Left renal cortex interstitium (tissue), 4 donors: ENCODE measurements around the gene RABL2A. TPM values are rescaled to one million over a fixed set of nuclear protein-coding genes. Genes with fewer than 3 reads are reported as not detected.
"Not testable (repeated sequence)": the region's sequence is repeated elsewhere in the genome, so short reads cannot be mapped to it uniquely, and the experiment has no call there.

ENCODE experiments used
- DNase-seq, 4 donors: peaks; one replicate each; pipeline ENCODE4 v3.0.0-alpha.2; 2013; ENCODE audit warnings: low read depth in 4 of 4, low spot score in 2 of 4, missing footprints in 1 of 4
- polyA plus RNA-seq, 4 donors: library from polyadenylated mRNA; unstranded; fragments of 120-200 nt; gene quantifications; one replicate each; pipeline ENCODE4 v1.2.1, GENCODE V29; 2013; ENCODE audit not compliant: insufficient read length in 4 of 4

RABL2A gene
- polyA plus RNA-seq, 4 donors, result 27.0 to 83.1 (median 51.9) TPM

GRCh38 chr2:113604661-113605060 lies 22.4 kb upstream of the RABL2A start:
- not testable (repeated sequence) for DNase-seq

- DNase-seq, result not testable (repeated sequence)
These were observed 21.0 kb upstream of the RABL2A start for GRCh38 chr2:113606036-113606435.

GRCh38 chr2:113609822-113610221 lies 17.2 kb upstream of the RABL2A start:
- not testable (repeated sequence) for DNase-seq

- DNase-seq, result not testable (repeated sequence)
These were observed 6.1 kb upstream of the RABL2A start for GRCh38 chr2:113621002-113621401.

GRCh38 chr2:113625906-113626305 lies 1.2 kb upstream of the RABL2A start:
- not testable (repeated sequence) for DNase-seq

GRCh38 chr2:113632849-113633345 lies 5.8 kb downstream of the RABL2A start:
- DNase-seq, result not testable (repeated sequence)

GRCh38 chr2:113635358-113635757 lies 8.3 kb downstream of the RABL2A start:
- not testable (repeated sequence) for DNase-seq

GRCh38 chr2:113636226-113636625 lies 9.2 kb downstream of the RABL2A start:
- DNase-seq, result not testable (repeated sequence)

- peak in 1 of 4 donors; percentile 3 for DNase-seq
These were observed 11.0 kb downstream of the RABL2A start for GRCh38 chr2:113638084-113638483.

GRCh38 chr2:113646217-113646616 lies 19.2 kb downstream of the RABL2A start:
- DNase-seq, result not testable (repeated sequence)

- not testable (repeated sequence) for DNase-seq
These were observed 24.1 kb downstream of the RABL2A start for GRCh38 chr2:113650834-113651815.

- not testable (repeated sequence) for DNase-seq
These were observed 25.5 kb downstream of the RABL2A start for GRCh38 chr2:113652599-113652998.

- DNase-seq, result not testable (repeated sequence)
These were observed 29.1 kb downstream of the RABL2A start for GRCh38 chr2:113656031-113656624.

- DNase-seq, result not testable (repeated sequence)
These were observed 30.7 kb downstream of the RABL2A start for GRCh38 chr2:113657735-113658134.

- not testable (repeated sequence) for DNase-seq
These were observed 36.4 kb downstream of the RABL2A start for GRCh38 chr2:113663285-113664060.

GRCh38 chr2:113664761-113665533 lies 37.9 kb downstream of the RABL2A start:
- not testable (repeated sequence) for DNase-seq

GRCh38 chr2:113669013-113669412 lies 41.9 kb downstream of the RABL2A start:
- not testable (repeated sequence) for DNase-seq

GRCh38 chr2:113672326-113672932 lies 45.4 kb downstream of the RABL2A start:
- DNase-seq, result no peak

GRCh38 chr2:113675875-113676274 lies 48.8 kb downstream of the RABL2A start:
- no peak for DNase-seq
